Muscle of leg (tissue), 11 donors: ENCODE data around the gene MSI2. TPM values are rescaled to one million over a fixed set of nuclear protein-coding genes. Genes with fewer than 3 reads are reported as not detected.

Source experiments
- DNase-seq: peaks from one replicate; pipeline ENCODE4 v3.0.0; 2013
- H3K27ac ChIP-seq: one replicate; pipeline ENCODE4 v1.5.1; 2013; ENCODE audit warnings: mild to moderate bottlenecking, low read length, control low read depth
- H3K27me3 ChIP-seq: one replicate; pipeline ENCODE4 v1.6.1; 2013; ENCODE audit warnings: low read length; ENCODE audit not compliant: control insufficient read depth, insufficient read depth
- H3K36me3 ChIP-seq: one replicate; pipeline ENCODE4 v1.6.1; 2013; ENCODE audit warnings: low read length; ENCODE audit not compliant: control insufficient read depth, insufficient read depth
- H3K4me1 ChIP-seq: one replicate; pipeline ENCODE4 v1.6.1; 2013; ENCODE audit warnings: low read length; ENCODE audit not compliant: control insufficient read depth, insufficient read depth
- H3K4me3 ChIP-seq: one replicate; pipeline ENCODE4 v1.5.1; 2013; ENCODE audit warnings: low read length, control low read depth
- H3K9me3 ChIP-seq: replicated peaks from 2 replicates; pipeline ENCODE4 v1.6.1; 2013; ENCODE audit warnings: low read depth, low read length; ENCODE audit not compliant: control insufficient read depth
- WGBS: methylation state at CpG from one replicate; pipeline ENCODE4 v1.1.5; 2013; ENCODE audit warnings: missing lambda C conversion rate; ENCODE audit not compliant: insufficient coverage; 5-methylcytosine and 5-hydroxymethylcytosine counted together
- polyA plus RNA-seq, 8 donors: library from polyadenylated mRNA; unstranded; fragments of 120-200 nt; gene quantifications; one replicate each; pipeline versions ENCODE4 v1.2.1 to v1.2.3, GENCODE V29; 2013; ENCODE audit warnings: inconsistent platforms in 1 of 8, low replicate concordance in 1 of 8; ENCODE audit not compliant: insufficient read length in 8 of 8, insufficient read depth in 1 of 8
- total RNA-seq: library from RNA; stranded (reverse); fragments of 120-200 nt; gene quantifications from one replicate; pipeline ENCODE4 v1.2.4, GENCODE V29; 2013

The MSI2 gene
- total and polyA plus RNA-seq, 9 donors: 21.5 to 32.0 (median 27.4) TPM

- no peak for DNase-seq
- Histone ChIP-seq H3K9me3 (peaks cover 8% of the 10 kb centered on the region), H3K27me3 (peaks cover 7% of the 10 kb centered on the region), H3K36me3 (no peaks in the 10 kb centered on the region), H3K4me1 (no peaks in the 10 kb centered on the region), H3K4me3 (no peak overlapping the region), H3K27ac (no peak overlapping the region)
- 83% methylated on average over 1 of the region's 4 CpGs for WGBS
Measured at GRCh38 chr17:57595426-57595825, 339.1 kb downstream of the MSI2 start.

GRCh38 chr17:57595947-57596695, 339.8 kb downstream of the MSI2 start:
- Histone ChIP-seq H3K9me3 (peaks cover 8% of the 10 kb centered on the region), H3K4me1 (no peaks in the 10 kb centered on the region), H3K36me3 (no peaks in the 10 kb centered on the region), H3K27ac (no peak overlapping the region), H3K4me3 (no peak overlapping the region), H3K27me3 (peaks cover 2% of the 10 kb centered on the region)
- WGBS: 58% methylated on average over 25 of the region's 27 CpGs
- DNase-seq: no peak

- WGBS: 57% methylated on average over 1 of the region's 5 CpGs
- H3K27ac ChIP-seq: no peak overlapping the region
Measured at GRCh38 chr17:57597101-57597500, 340.8 kb downstream of the MSI2 start.

GRCh38 chr17:57597531-57598453, 341.5 kb downstream of the MSI2 start:
- no peaks in the 10 kb centered on the region for H3K36me3 ChIP-seq
- H3K9me3 ChIP-seq: peaks cover 8% of the 10 kb centered on the region
- no peaks in the 10 kb centered on the region for H3K4me1 ChIP-seq
- WGBS: no CpG with 5 or more reads among the region's 8 CpGs
- H3K27me3 ChIP-seq: peaks cover 2% of the 10 kb centered on the region
- H3K27ac ChIP-seq: no peak overlapping the region
- H3K4me3 ChIP-seq: no peak overlapping the region
- DNase-seq: peak; percentile 79

More at GRCh38 chr17:57597101-57597500, 340.8 kb downstream of the MSI2 start:
- DNase-seq: no peak
- Histone ChIP-seq H3K27me3 (peaks cover 2% of the 10 kb centered on the region), H3K9me3 (peaks cover 8% of the 10 kb centered on the region), H3K36me3 (no peaks in the 10 kb centered on the region), H3K4me3 (no peak overlapping the region), H3K4me1 (no peaks in the 10 kb centered on the region)

DNA sequence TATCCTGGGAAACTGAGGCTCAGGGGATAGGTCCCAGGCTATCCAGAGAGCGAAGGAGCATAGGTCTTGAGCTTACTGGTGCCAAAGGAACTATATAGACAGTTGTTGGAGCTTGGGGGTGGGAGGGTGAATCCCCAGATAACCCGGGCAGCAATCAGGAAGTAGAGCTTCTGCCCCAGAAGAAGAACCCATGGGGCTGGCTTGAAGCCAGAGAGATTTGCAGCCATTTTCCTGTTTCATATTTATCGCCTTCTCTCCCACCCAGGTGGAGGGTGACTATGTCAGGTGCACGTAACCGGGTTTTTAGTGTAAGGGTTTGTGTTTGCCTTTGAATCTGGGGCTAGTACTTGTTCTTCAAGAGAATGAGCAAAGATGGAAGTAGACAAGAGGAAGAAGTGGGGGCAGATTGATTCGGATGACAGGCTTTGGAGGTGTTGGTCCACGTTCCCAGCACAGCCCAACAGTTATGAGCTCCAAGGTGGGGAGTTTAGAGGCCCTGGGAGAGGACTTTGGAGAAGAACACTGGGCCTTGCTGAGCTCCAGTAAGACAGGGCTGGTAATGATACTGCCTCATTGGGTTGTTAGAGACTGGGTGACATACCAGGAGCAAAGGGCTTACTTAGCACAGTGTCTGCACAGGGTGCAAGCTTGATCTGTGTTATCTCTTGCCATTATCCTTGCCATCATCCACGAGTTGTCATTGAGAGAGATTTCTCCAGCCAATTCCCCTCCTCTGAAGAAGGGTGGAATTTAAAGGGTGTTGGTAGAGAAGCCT, 343.1 kb downstream of the MSI2 start:
- H3K36me3 ChIP-seq: no peaks in the 10 kb centered on the region
- no peak for DNase-seq
- peaks cover 2% of the 10 kb centered on the region for H3K27me3 ChIP-seq
- H3K9me3 ChIP-seq: peaks cover 8% of the 10 kb centered on the region
- 89% methylated on average over 3 of the region's 8 CpGs for WGBS
- no peak overlapping the region for H3K27ac ChIP-seq
- H3K4me3 ChIP-seq: no peak overlapping the region
- peaks cover 14% of the 10 kb centered on the region for H3K4me1 ChIP-seq

DNA sequence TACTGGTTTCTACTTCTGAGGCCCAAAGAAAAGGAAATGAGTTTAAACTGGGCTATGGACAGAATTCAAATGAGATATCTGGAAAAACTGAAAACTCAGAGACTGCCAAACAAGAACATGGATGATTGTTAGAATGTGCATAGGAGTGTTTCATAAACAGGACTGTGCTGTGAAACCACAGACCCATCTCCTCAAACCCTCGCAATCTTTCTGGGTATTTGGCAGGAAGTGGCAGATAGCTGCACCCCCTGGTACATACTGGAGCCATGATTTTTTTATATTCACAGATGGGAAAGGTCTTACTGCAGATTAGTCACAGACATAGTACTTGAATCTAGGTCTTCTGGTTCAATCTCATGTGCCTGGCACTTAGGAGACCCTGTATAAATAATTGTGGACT, 343.8 kb downstream of the MSI2 start:
- Histone ChIP-seq H3K4me1 (peaks cover 20% of the 10 kb centered on the region), H3K27me3 (peaks cover 2% of the 10 kb centered on the region), H3K27ac (no peak overlapping the region), H3K36me3 (no peaks in the 10 kb centered on the region), H3K4me3 (no peak overlapping the region), H3K9me3 (peaks cover 6% of the 10 kb centered on the region)
- WGBS: no CpG with 5 or more reads among the region's 1 CpG
- no peak for DNase-seq

DNA sequence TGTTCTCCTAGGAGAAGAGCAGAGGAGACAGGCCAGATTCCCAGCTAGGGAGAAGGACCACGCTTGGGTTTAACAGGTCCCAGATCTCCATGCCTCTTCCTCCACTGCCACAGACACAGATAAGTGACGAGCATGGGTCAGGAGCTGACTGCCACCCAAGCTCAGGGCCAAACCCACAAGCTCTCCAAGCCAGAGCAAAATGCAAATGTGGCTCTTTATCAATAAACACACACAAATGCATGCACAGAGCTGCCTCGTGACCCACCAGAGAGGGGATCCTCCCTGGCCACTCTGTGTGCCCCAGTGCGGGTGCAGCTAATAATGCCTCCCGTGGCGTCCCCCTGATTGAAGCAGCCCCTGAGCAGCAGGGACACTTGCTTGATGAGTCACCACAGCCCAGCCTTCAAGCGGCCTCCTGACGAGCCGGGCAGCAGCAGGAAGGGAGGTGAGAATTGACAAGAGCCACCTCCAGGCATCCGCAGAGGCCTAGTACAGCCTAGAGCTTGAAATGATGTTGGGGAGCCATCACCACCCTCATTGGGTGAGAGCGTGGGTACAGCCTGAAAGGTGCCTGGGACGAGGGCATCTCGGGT, 344.9 kb downstream of the MSI2 start:
- H3K27me3 ChIP-seq: no peaks in the 10 kb centered on the region
- no peak for DNase-seq
- peaks cover 31% of the 10 kb centered on the region for H3K4me1 ChIP-seq
- H3K4me3 ChIP-seq: no peak overlapping the region
- 99% methylated on average over 9 of the region's 13 CpGs for WGBS
- H3K27ac ChIP-seq: no peak overlapping the region
- no peaks in the 10 kb centered on the region for H3K9me3 ChIP-seq
- no peaks in the 10 kb centered on the region for H3K36me3 ChIP-seq

- H3K36me3 ChIP-seq: no peaks in the 10 kb centered on the region
- no peak overlapping the region for H3K4me3 ChIP-seq
- 90% methylated on average over 2 of the region's 6 CpGs for WGBS
- H3K27ac ChIP-seq: no peak overlapping the region
- peaks cover 44% of the 10 kb centered on the region for H3K4me1 ChIP-seq
- no peak for DNase-seq
- H3K9me3 ChIP-seq: no peaks in the 10 kb centered on the region
- H3K27me3 ChIP-seq: peaks cover 3% of the 10 kb centered on the region
Measured at GRCh38 chr17:57602896-57603295, 346.6 kb downstream of the MSI2 start.

DNA sequence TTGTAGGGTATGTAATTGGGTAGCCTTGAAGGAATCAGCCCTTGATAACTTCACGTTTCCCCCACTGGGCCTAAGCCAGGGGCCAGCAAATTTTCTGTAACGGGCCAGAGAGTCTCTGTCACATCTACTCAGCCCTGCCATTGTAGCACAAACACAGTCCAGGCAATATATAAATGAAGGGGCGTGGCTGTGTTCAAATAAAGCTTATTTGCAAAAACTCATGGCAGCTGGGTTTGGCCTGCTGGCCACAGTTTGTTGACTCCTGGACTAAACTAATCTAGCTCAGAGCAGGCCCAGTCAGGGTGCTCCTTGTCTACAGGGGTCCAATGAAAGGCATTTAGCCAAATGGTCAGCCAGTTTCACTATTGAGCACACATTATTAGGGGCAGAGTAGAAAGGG, 347.2 kb downstream of the MSI2 start:
- peaks cover 3% of the 10 kb centered on the region for H3K27me3 ChIP-seq
- H3K4me1 ChIP-seq: peaks cover 48% of the 10 kb centered on the region
- no peak for DNase-seq
- no peak overlapping the region for H3K4me3 ChIP-seq
- WGBS: 100% methylated on average over 1 of the region's 3 CpGs
- H3K36me3 ChIP-seq: no peaks in the 10 kb centered on the region
- peak overlapping the region; percentile 84 for H3K27ac ChIP-seq
- H3K9me3 ChIP-seq: no peaks in the 10 kb centered on the region
